HG02981 (cell line): ENCODE results near the gene ABCA4.
"Not testable (repeated sequence)": the region's sequence is repeated elsewhere in the genome, so short reads cannot be mapped to it uniquely, and the experiment has no call there.

Experiments
- ATAC-seq: cut with Tn5 transposase; IDR thresholded peaks from one replicate; pipeline ENCODE4 v1.9.1; 2021; ENCODE audit warnings: mild to moderate bottlenecking, moderate library complexity; ENCODE audit not compliant: unreplicated experiment

ABCA4 gene

DNA sequence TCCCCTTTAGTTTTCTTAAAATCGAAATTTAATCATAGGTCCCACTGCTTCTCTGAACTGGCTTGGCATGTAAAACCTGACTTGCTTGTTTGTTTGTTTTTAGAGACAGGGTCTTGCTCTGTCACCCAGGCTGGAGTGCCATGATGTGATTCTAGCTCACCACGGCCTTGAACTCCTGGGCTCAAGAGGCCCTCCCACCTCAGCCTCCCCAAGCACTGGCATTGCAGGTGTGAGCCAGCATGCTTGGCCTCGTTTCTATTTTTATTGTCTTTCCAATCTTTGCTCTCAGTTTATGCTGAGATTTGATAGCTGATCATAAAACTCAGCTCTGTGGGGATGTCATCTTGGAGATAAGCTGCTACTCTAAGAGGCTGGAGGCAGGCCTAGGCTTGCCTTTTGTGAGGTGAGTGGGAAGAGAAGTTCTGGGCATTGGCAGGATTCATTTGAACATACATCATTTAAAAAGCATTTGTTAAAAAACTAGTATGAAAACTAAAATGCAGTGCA lies 160.3 kb downstream of the ABCA4 start:
- no peak for ATAC-seq

DNA sequence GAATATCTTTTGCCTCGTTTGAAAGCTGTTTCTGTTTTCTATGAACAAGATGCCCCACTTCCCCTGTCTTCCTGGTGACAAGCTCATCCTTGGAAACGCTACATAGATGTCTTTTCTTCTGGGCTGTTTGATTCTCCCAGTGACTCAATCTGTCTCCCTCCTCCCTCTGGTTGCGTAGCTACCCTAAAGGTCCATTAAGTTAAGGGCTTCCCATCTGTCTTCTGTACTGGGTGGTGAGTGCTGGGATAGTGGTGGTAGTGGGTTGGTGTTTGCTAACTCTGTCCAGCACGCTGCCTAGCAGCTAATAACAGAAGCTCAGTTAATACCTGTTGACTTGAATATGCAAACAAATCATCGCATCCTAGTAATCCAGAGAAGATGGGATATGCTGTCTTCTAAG lies 161.5 kb downstream of the ABCA4 start:
- ATAC-seq: no peak

DNA sequence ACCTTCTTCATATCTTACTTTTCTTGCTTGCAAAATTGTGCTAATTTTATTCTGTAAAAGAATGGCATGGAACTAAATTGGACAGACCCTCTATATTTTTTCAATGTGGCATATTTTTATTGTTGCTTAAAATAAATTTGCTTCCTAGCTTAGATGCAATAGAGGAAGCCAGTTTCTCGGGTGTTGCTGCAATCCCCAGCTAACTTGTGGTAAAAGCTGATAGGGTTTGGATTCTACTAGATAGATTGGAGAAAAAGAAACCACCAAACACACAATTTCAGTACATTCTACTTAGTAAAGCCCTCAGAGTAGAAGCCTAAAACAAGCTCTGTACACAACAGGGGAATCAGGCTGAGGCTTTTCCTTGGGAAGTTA lies 162.2 kb downstream of the ABCA4 start:
- no peak for ATAC-seq

DNA sequence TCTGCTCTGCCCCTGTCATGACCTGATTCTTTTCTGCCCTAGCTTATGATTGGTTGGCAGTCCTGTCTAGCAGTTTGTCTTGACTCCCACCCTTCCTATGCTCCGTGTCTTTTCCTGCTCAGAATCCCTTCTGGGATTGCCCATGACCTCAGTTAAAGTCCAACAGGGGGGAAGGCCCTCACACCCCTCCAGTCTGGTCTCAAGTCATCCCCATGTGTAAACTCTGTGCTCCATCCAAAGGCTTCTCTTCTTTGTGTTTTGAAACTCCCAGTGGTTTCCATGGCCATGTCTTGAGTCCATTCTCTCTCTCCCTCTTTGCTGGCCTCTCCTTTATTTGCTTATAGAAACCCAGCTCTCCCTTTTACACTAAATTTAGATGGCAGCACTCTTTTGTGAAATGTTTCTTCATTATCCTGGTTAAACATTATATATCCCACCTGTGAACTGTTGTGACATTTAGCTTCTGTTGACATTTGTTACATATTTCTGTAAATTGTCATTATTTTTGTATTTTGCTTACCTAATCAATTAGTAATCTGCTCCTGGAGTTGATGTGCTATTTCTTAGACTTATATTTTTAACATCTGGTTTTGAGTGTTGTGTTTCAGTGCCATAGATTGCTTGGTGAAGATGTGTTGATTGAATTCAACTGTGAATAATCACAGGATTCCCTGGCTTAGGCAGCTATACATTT lies 162.8 kb downstream of the ABCA4 start:
- ATAC-seq: no peak

DNA sequence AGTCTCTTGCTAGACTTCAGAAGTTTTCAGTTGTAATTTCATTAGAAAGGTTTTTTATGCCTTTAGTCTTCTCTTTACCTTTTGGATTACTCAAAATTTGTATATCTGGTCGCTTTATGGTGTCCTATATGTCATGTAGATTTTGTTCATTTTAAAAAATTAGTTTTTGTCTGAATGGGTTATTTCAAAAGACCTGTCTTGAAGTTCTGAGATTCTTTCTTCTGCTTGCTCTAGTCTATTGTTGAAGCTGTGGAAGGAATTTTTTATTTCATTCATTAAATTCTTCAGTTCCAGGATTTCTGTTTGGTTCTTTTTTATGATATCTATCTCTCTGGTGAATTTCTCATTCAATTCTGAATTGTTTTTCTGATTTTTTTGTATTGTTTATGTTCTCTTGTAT lies 165.2 kb downstream of the ABCA4 start:
- no peak for ATAC-seq

DNA sequence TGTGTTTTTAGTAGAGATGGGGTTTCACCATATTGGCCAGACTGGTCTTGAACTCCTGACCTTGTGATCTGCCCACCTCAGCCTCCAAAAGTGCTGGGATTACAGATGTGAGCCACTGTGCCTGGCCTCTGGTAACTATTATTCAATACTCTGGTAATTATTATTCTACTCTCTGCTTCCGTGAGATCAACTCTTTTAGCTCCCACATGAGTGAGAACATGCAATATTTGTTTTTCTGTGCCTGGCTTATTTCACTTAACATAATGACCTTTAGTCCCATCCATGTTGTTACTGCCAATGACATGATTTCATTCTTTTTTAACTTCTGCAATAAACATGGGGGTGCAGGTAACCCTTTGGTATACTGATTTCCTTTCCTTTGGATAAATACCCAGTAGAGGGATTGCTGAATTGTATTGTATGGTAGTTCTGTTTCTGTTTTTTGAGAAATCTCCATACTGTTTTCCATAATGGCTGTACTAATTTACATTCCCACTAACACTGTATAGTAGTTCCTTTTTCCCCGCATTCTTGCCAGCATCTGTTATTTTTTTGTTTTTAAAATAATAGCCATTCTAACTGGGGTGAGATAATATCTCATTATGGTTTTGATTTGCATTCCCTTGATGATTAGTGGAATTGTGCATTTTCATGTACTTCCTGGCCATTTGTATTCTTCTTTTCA lies 173.8 kb downstream of the ABCA4 start:
- not testable (repeated sequence) for ATAC-seq
